ENCODE data around the gene CEP85.
"Not testable (repeated sequence)": the region's sequence is repeated elsewhere in the genome, so short reads cannot be mapped to it uniquely, and the experiment has no call there.

CEP85 gene

GRCh38 chr1:26288311-26288941, 54.4 kb downstream of the CEP85 start:
- no peak for TF ChIP-seq CTCF (IDR thresholded peaks at IDR 0.05; ENCODE audit: control insufficient read depth, extremely low read depth, insufficient read depth)
- no peak for DNase-seq (ENCODE audit: low read depth)
- no peak overlapping the region for H3K4me3 ChIP-seq (ENCODE audit: low read depth, low read length)

DNA sequence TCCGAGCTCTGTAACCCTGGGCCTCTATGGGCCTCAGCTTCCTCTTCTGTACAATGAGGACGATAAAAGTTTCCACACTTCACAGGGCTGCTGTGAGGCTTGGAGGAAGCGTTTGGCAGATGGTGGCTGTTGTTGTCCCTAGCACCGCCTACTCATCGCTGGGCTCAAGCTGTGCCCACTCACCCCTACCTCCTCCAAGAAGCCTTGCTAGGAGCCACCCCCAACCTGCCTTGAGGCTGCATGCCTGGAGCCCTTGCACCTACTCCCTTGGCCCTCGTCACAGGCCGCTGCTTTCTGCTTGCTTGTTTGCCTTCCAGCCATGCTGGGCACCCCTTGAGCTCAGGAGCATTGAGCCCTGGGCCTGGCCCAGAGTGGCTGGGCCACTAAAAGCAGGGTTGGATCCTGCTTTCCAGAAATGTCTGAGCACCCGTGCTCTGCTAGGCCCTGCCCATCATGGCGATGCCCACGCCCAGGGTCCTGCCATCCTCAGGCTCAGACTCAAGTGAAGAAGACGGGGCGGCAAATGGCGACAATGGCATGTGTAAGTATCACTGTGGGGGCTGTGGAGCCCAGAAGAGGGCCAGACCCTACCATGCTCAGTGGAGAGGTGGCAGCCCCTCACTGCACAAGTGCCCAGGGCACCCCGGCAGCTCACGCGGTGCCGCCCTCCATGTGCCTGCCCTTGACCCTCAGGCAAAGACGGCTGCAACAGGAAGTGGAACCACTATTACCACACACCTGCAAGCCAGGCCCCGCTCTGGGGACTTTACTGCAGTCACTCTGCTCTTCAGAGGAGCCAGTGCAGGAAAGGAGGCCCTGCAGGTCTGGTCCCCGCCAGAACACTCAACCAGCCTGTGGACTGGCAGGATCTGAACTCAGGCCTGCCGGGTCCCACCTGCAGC, 55.4 kb downstream of the CEP85 start:
- TF ChIP-seq CTCF (IDR thresholded peaks at IDR 0.05; ENCODE audit: control insufficient read depth, extremely low read depth, insufficient read depth), result no peak
- no peak overlapping the region for H3K4me3 ChIP-seq (ENCODE audit: low read depth, low read length)
- DNase-seq (ENCODE audit: low read depth), result no peak

GRCh38 chr1:26290122-26290881, 56.3 kb downstream of the CEP85 start:
- no peak overlapping the region for H3K4me3 ChIP-seq (ENCODE audit: low read depth, low read length)
- TF ChIP-seq CTCF (IDR thresholded peaks at IDR 0.05; ENCODE audit: control insufficient read depth, extremely low read depth, insufficient read depth), result no peak
- DNase-seq (ENCODE audit: low read depth), result no peak

- TF ChIP-seq CTCF (IDR thresholded peaks at IDR 0.05; ENCODE audit: control insufficient read depth, extremely low read depth, insufficient read depth), result no peak
- no peak for DNase-seq (ENCODE audit: low read depth)
- H3K4me3 ChIP-seq (ENCODE audit: low read depth, low read length), result no peak overlapping the region
Observed at GRCh38 chr1:26290882-26291261, 56.9 kb downstream of the CEP85 start.

DNA sequence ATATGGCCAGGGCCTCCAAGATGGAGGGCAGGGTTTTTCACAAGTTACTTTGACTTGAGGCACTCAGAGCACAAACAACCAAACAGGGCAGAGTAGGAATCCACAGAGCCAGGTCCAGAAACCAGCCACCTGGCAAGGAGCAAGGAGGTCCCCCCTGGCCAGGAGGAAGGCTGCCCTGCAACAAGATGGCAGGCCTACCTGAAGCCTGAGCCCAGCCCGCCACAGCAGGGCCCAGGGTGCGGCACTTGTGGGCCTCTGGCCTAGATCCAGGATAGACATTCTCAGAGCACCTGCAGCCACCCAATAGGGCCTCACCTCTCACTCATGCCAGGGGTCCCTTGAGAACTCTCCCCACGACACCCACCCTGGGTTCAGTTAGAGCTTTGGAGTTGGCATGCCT, 57.4 kb downstream of the CEP85 start:
- H3K4me3 ChIP-seq (ENCODE audit: low read depth, low read length), result no peak overlapping the region
- TF ChIP-seq CTCF (IDR thresholded peaks at IDR 0.05; ENCODE audit: control insufficient read depth, extremely low read depth, insufficient read depth), result no peak
- DNase-seq (ENCODE audit: low read depth), result no peak

DNA sequence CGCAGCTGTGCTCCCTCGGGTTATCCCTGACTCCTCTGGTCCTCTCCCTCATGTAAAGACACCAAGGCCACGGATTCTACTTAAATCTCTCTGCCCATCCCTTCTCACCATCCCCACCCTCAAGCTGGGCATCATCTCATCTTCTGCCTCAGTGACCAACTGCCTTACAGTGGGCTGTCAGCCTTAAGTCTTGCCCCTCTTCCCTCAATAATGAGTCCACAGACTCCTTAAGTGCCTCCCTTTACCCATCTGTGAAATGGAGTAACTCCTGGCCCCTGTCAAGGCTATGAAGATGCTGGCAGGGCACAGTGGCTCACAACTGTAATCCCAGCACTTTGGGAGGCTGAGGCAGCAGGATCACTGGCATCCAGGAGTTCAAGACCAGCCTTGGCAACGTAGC, 57.9 kb downstream of the CEP85 start:
- DNase-seq (ENCODE audit: low read depth), result no peak

GRCh38 chr1:26292735-26293134, 58.7 kb downstream of the CEP85 start:
- not testable (repeated sequence) for H3K4me3 ChIP-seq (ENCODE audit: low read depth, low read length); DNase-seq (ENCODE audit: low read depth)

More for the DNA sequence above, 57.9 kb downstream of the CEP85 start:
- TF ChIP-seq CTCF (IDR thresholded peaks at IDR 0.05; ENCODE audit: control insufficient read depth, extremely low read depth, insufficient read depth), result no peak
- H3K4me3 ChIP-seq (ENCODE audit: low read depth, low read length), result no peak overlapping the region

All from LNCaP clone FGC (cell line).